HCT116 (cell line): Measurements from ENCODE around the gene TLN1. TPM values are rescaled to one million over a fixed set of nuclear protein-coding genes. Genes with fewer than 3 reads are reported as not detected.

Source experiments
- ATAC-seq: fragments of 200-7000 bp; cut with Tn5 transposase; 2 replicates; pipeline ENCODE4 v1.9.1; 2020; ENCODE audit warnings: mild to moderate bottlenecking, moderate library complexity
- BruUV-seq: library from RNA; stranded (reverse); fragments of 400-500 nt; replicated peaks from 2 replicates; lab custom pipeline; 2021; lab: Mats Ljungman, UMichigan
- CTCF ChIA-PET: fragments of 300-600 bp; sonication (Branson Sonifier 250); formaldehyde crosslinking; loops from one replicate; lab custom pipeline; 2021; ENCODE audit warnings: antibody characterized with exemption; lab: Charles Lee
- POLR2A ChIA-PET: fragments of 300-600, 350-600 bp; sonication (Branson Sonifier 250); formaldehyde crosslinking; loops from one replicate; lab custom pipeline; 2021; ENCODE audit warnings: antibody characterized with exemption; lab: Charles Lee
- RAD21 ChIA-PET, 2 experiments: fragments of 300-600 bp; sonication (Branson Sonifier 250); formaldehyde crosslinking; loops; one replicate each; lab custom pipeline; 2023; ENCODE audit warnings: low total read pairs in 2 of 2; ENCODE audit not compliant: uncharacterized antibody in 2 of 2, unreplicated experiment in 2 of 2, low non-redundant PET in 1 of 2; lab: Charles Lee
- DNase-seq: peaks from one replicate; pipeline ENCODE4 v3.0.0-alpha.2; 2010; ENCODE audit warnings: low read depth, low spot score
- H2AFZ ChIP-seq: fragments of 200-600 bp; shearing (Covaris generic), sonication (generic); 2 replicates; pipeline ENCODE4 v1.6.1; 2017; ENCODE audit warnings: low read depth, mixed run types, mixed read lengths, antibody characterized with exemption, low read length; ENCODE audit not compliant: poor library complexity, severe bottlenecking
- H3K27ac ChIP-seq: 2 replicates; pipeline ENCODE4 v1.5.1; 2012; ENCODE audit warnings: low read depth, low read length
- H3K27me3 ChIP-seq: fragments of 200-600 bp; sonication (generic); 2 replicates; pipeline ENCODE4 v1.6.1; 2016; ENCODE audit warnings: mixed run types, low read length, mixed read lengths; ENCODE audit not compliant: insufficient read depth
- H3K36me3 ChIP-seq, 2 experiments: fragments of 200-500 bp in 1 of 2; fragments of 200-600 bp in 1 of 2; sonication (Bioruptor generic) in 1 of 2; sonication (generic) in 1 of 2; 2 replicates each; pipeline versions ENCODE4 v1.5.1 to v1.6.1; 2014 to 2016; ENCODE audit warnings: low read length in 2 of 2, inconsistent platforms in 1 of 2, mixed read lengths in 1 of 2, mixed run types in 1 of 2; ENCODE audit not compliant: insufficient read depth in 2 of 2, control insufficient read depth in 1 of 2
- H3K4me1 ChIP-seq, 2 experiments: fragments of 200-600 bp in 1 of 2; sonication (generic) in 1 of 2; 2 replicates each; pipeline versions ENCODE4 v1.5.1 to v1.6.1; 2012 to 2017; ENCODE audit warnings: low read length in 2 of 2, inconsistent platforms in 1 of 2, mild to moderate bottlenecking in 1 of 2, mixed read lengths in 1 of 2, mixed run types in 1 of 2, moderate library complexity in 1 of 2; ENCODE audit not compliant: insufficient read depth in 2 of 2, control insufficient read depth in 1 of 2
- H3K4me2 ChIP-seq: fragments of 200-600 bp; sonication (generic); 2 replicates; pipeline ENCODE4 v1.6.1; 2017; ENCODE audit warnings: mixed run types, low read length, mixed read lengths
- H3K4me3 ChIP-seq, 2 experiments: fragments of 200-600 bp in 1 of 2; sonication (generic) in 1 of 2; replicated peaks in 1 of 2; 2 replicates each; pipeline ENCODE4 v1.5.1; 2011 to 2016; ENCODE audit warnings: low read length in 2 of 2, control low read depth in 1 of 2, low read depth in 1 of 2, mild to moderate bottlenecking in 1 of 2, mixed read lengths in 1 of 2, mixed run types in 1 of 2
- H3K79me2 ChIP-seq: fragments of 200-600 bp; sonication (generic); 2 replicates; pipeline ENCODE4 v1.6.1; 2017; ENCODE audit warnings: mild to moderate bottlenecking, mixed run types, low read length, moderate library complexity, mixed read lengths; ENCODE audit not compliant: insufficient read depth
- H3K9ac ChIP-seq: fragments of 200-600 bp; sonication (generic); 2 replicates; pipeline ENCODE4 v1.6.1; 2016; ENCODE audit warnings: low read length, mixed read lengths
- H3K9me2 ChIP-seq: fragments of 200-600 bp; sonication (generic), shearing (Covaris generic); 2 replicates; pipeline ENCODE4 v1.6.1; 2017; ENCODE audit warnings: mixed run types, mild to moderate bottlenecking, moderate library complexity; ENCODE audit not compliant: insufficient read depth
- H3K9me3 ChIP-seq, 2 experiments: fragments of 200-500 bp in 1 of 2; fragments of 200-600 bp in 1 of 2; sonication (Bioruptor generic) in 1 of 2; sonication (generic) in 1 of 2; 2 replicates each; pipeline ENCODE4 v1.6.1; 2014 to 2017; ENCODE audit warnings: low read length in 2 of 2, mixed read lengths in 2 of 2, inconsistent platforms in 1 of 2, low read depth in 1 of 2, mild to moderate bottlenecking in 1 of 2, mixed run types in 1 of 2, moderate library complexity in 1 of 2; ENCODE audit not compliant: control insufficient read depth in 1 of 2, insufficient read depth in 1 of 2
- H4K20me1 ChIP-seq: fragments of 200-600 bp; sonication (generic), shearing (Covaris generic); 2 replicates; pipeline ENCODE4 v1.6.1; 2017; ENCODE audit warnings: mixed run types, mild to moderate bottlenecking, moderate library complexity; ENCODE audit not compliant: insufficient read depth
- CBX3 ChIP-seq: IDR thresholded peaks from 2 replicates; pipeline ENCODE4 v1.6.1; 2012; ENCODE audit warnings: low read depth
- CEBPB ChIP-seq: IDR thresholded peaks from 2 replicates; pipeline ENCODE4 v1.6.1; 2012; ENCODE audit warnings: low read depth
- CTCF ChIP-seq, 3 experiments: fragments of 200-600 bp in 1 of 3; sonication (generic) in 1 of 3; IDR thresholded peaks in 2 of 3; conservative IDR thresholded peaks in 1 of 3; 2 replicates each; pipeline ENCODE4 v1.5.1; 2012 to 2017; ENCODE audit warnings: low read depth in 2 of 3, low read length in 2 of 3, antibody characterized with exemption in 1 of 3, borderline replicate concordance in 1 of 3, control low read depth in 1 of 3, mild to moderate bottlenecking in 1 of 3, mixed read lengths in 1 of 3, mixed run types in 1 of 3, moderate library complexity in 1 of 3; ENCODE audit not compliant: insufficient read depth in 1 of 3
- EGR1 ChIP-seq: IDR thresholded peaks from 2 replicates; pipeline ENCODE4 v1.6.1; 2012; ENCODE audit warnings: low read depth
- ELF1 ChIP-seq: IDR thresholded peaks from 2 replicates; pipeline ENCODE4 v1.6.1; 2012; ENCODE audit warnings: low read depth, borderline replicate concordance
- EZH2 ChIP-seq: fragments of 200-600 bp; sonication (generic); IDR thresholded peaks from 2 replicates; pipeline ENCODE4 v1.6.1; 2017; ENCODE audit warnings: antibody characterized with exemption, mixed run types
- EZH2phosphoT487 ChIP-seq: fragments of 200-600 bp; IDR thresholded peaks from 2 replicates; pipeline ENCODE4 v1.6.1; 2018; ENCODE audit warnings: antibody characterized with exemption, borderline replicate concordance
- FOSL1 ChIP-seq: IDR thresholded peaks from 2 replicates; pipeline ENCODE4 v1.6.1; 2012; ENCODE audit warnings: low read depth
- JUND ChIP-seq: IDR thresholded peaks from 2 replicates; pipeline ENCODE4 v1.6.1; 2012
- MAX ChIP-seq: IDR thresholded peaks from 2 replicates; pipeline ENCODE4 v1.6.1; 2012
- POLR2A ChIP-seq: IDR thresholded peaks from 2 replicates; pipeline ENCODE4 v1.7.0; 2011; ENCODE audit warnings: borderline replicate concordance; ENCODE audit not compliant: insufficient read depth, insufficient read length; ENCODE audit errors: extremely low read depth
- POLR2AphosphoS5 ChIP-seq: IDR thresholded peaks from 2 replicates; pipeline ENCODE4 v1.6.1; 2011; ENCODE audit warnings: mild to moderate bottlenecking, low read depth, low read length, moderate library complexity
- RAD21 ChIP-seq: IDR thresholded peaks from 2 replicates; pipeline ENCODE4 v1.6.1; 2012; ENCODE audit warnings: low read depth, mild to moderate bottlenecking
- REST ChIP-seq: IDR thresholded peaks from 2 replicates; pipeline ENCODE4 v1.6.1; 2012; ENCODE audit warnings: low read depth
- SIN3A ChIP-seq: IDR thresholded peaks from 2 replicates; pipeline ENCODE4 v1.6.1; 2012; ENCODE audit warnings: low read depth
- SRF ChIP-seq: IDR thresholded peaks from 2 replicates; pipeline ENCODE4 v1.6.1; 2012; ENCODE audit warnings: low read depth
- YY1 ChIP-seq: IDR thresholded peaks from 2 replicates; pipeline ENCODE4 v1.6.1; 2011; ENCODE audit warnings: low read length, low read depth, moderate library complexity, mild to moderate bottlenecking; ENCODE audit not compliant: insufficient replicate concordance; ENCODE audit errors: extremely low read depth
- ZFX ChIP-seq: fragments of 450-650 bp; IDR thresholded peaks from 2 replicates; pipeline ENCODE4 v1.6.1; 2017
- intact Hi-C: fragments of 100-400 bp; cut with micrococcal nuclease; formaldehyde crosslinking; loops from 2 replicates; pipeline ENCODE4 v1.10.0; 2022
- total RNA-seq: library from RNA; stranded (reverse); gene quantifications from one replicate; pipeline ENCODE4 v1.2.1, GENCODE V29; 2021; ENCODE audit not compliant: unreplicated experiment
- TF ChIP-seq, protein P1 (sequence below): IDR thresholded peaks from 2 replicates; pipeline ENCODE4 v1.6.1; 2011; ENCODE audit warnings: mild to moderate bottlenecking, low read length, moderate library complexity; ENCODE audit not compliant: insufficient replicate concordance; ENCODE audit errors: extremely low read depth

Gene TLN1
- total RNA-seq, 1 experiment from 2014 or later, result 144 TPM

DNA sequence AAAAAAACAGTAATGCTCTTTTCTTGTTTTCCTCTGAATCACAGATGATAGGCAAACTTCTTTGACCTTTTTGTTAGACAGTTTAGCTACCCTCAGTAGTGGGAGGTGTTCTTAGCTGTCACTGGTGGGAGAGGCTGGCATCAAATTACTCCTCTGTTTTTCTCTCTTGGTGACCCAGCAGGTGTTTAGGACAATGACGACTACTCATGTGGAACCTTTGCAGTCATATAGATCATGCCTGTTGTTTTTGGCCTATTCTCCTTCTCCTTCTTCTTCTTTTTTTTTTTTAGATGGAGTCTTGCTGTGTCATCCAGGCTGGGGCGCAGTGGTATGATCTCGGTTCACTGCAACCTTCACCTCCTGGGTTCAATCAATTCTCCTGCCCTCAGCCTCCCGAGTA is 44.0 kb upstream of the TLN1 start:
- no peak overlapping the region for H2AFZ ChIP-seq
- TF ChIP-seq SRF, result no peak
- TF ChIP-seq CTCF (IDR thresholded peaks at IDR 0.05 in 2 of 3, conservative IDR thresholded peaks at IDR 0.05 in 1 of 3; ENCODE audit: borderline replicate concordance in 1 of 3, insufficient read depth in 1 of 3, low read depth in 2 of 3, low read length in 2 of 3), result no peak
- no peak for TF ChIP-seq RAD21
- TF ChIP-seq EZH2, result no peak
- TF ChIP-seq EZH2phosphoT487, result no peak
- no peak for TF ChIP-seq JUND
- no peak for TF ChIP-seq FOSL1
- TF ChIP-seq MAX, result no peak
- TF ChIP-seq REST, result no peak
- TF ChIP-seq, protein P1, sequence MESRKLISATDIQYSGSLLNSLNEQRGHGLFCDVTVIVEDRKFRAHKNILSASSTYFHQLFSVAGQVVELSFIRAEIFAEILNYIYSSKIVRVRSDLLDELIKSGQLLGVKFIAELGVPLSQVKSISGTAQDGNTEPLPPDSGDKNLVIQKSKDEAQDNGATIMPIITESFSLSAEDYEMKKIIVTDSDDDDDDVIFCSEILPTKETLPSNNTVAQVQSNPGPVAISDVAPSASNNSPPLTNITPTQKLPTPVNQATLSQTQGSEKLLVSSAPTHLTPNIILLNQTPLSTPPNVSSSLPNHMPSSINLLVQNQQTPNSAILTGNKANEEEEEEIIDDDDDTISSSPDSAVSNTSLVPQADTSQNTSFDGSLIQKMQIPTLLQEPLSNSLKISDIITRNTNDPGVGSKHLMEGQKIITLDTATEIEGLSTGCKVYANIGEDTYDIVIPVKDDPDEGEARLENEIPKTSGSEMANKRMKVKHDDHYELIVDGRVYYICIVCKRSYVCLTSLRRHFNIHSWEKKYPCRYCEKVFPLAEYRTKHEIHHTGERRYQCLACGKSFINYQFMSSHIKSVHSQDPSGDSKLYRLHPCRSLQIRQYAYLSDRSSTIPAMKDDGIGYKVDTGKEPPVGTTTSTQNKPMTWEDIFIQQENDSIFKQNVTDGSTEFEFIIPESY, result no peak
- TF ChIP-seq CEBPB, result no peak
- TF ChIP-seq ZFX, result no peak
- no peak for TF ChIP-seq ELF1
- TF ChIP-seq SIN3A, result no peak
- TF ChIP-seq POLR2A, result no peak
- TF ChIP-seq POLR2AphosphoS5, result no peak
- TF ChIP-seq EGR1, result no peak
- TF ChIP-seq CBX3, result no peak
- no peak for TF ChIP-seq YY1
- H3K4me2 ChIP-seq, result no peak overlapping the region
- H3K9me2 ChIP-seq, result no peaks in the 10 kb centered on the region
- BruUV-seq, result no TSS peak
- intact Hi-C loops, result no loop called here
- no peak for DNase-seq
- H3K9ac ChIP-seq, result no peak overlapping the region
- no peaks in the 10 kb centered on the region for H3K36me3 ChIP-seq
- no peak overlapping the region for H3K27ac ChIP-seq
- H3K79me2 ChIP-seq, result no peaks in the 10 kb centered on the region
- no peaks in the 10 kb centered on the region for H3K9me3 ChIP-seq
- RAD21 ChIA-PET, result no interaction called here
- POLR2A ChIA-PET, result no interaction called here
- no peaks in the 10 kb centered on the region for H3K27me3 ChIP-seq
- no peak for ATAC-seq
- no peaks in the 10 kb centered on the region for H4K20me1 ChIP-seq
- CTCF ChIA-PET, result interaction anchor here (0.8 to 1.7 kb wide), 3 partner anchors 14 to 106 kb away, joined by 5 to 6 read pairs (median 6); no protein-coding TSS in a partner anchor
- H3K4me1 ChIP-seq, result peaks cover 2 to 6% of the 10 kb centered on the region in 2 experiments; a peak in 2 of 4 replicates
- H3K4me3 ChIP-seq, result no peak overlapping the region
